Prostate gland (tissue), 2 donors: ENCODE results near the gene SLC24A3.

Source experiments
- POLR2A ChIP-seq: fragments of 450-650 bp; IDR thresholded peaks from one replicate; pipeline ENCODE4 v1.6.1; 2016; ENCODE audit warnings: antibody characterized with exemption, mild to moderate bottlenecking
- POLR2AphosphoS5 ChIP-seq: sonication (generic); formaldehyde crosslinking; IDR thresholded peaks from one replicate; pipeline ENCODE4 v1.6.1; 2017; ENCODE audit warnings: antibody characterized with exemption
- TF ChIP-seq, protein P1 (sequence below), 4 experiments: fragments of 200-600 bp in 2 of 4; fragments of 450-650 bp in 2 of 4; sonication (generic) in 2 of 4; IDR thresholded peaks; 1 replicate in 3 of 4; 2 replicates in 1 of 4; pipeline ENCODE4 v1.5.1; 2016 to 2019; ENCODE audit warnings: antibody characterized with exemption in 4 of 4, mild to moderate bottlenecking in 2 of 4, moderate library complexity in 2 of 4

DNA sequence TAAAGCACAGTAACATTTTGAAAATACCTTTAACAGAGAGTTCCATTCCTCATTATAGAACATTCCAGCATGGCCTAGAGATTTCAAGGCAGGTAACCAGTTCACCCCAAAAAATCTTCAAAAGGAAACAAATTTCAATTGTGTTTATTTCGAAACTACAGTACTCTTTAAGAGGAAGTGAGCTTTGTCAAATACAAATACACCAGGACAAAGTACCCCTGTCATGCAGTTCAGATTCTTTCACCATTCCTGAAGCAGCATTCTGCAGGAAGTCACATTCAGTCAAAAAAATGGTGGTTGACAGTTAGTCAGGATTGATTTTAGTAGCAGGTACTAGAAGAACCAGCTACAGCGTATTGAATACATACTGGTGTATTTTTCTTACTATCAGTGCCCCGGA lies 456.0 kb downstream of the SLC24A3 start:
- no peak for TF ChIP-seq POLR2AphosphoS5
- TF ChIP-seq, protein P1, sequence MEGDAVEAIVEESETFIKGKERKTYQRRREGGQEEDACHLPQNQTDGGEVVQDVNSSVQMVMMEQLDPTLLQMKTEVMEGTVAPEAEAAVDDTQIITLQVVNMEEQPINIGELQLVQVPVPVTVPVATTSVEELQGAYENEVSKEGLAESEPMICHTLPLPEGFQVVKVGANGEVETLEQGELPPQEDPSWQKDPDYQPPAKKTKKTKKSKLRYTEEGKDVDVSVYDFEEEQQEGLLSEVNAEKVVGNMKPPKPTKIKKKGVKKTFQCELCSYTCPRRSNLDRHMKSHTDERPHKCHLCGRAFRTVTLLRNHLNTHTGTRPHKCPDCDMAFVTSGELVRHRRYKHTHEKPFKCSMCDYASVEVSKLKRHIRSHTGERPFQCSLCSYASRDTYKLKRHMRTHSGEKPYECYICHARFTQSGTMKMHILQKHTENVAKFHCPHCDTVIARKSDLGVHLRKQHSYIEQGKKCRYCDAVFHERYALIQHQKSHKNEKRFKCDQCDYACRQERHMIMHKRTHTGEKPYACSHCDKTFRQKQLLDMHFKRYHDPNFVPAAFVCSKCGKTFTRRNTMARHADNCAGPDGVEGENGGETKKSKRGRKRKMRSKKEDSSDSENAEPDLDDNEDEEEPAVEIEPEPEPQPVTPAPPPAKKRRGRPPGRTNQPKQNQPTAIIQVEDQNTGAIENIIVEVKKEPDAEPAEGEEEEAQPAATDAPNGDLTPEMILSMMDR (IDR thresholded peaks at IDR 0.05), result no peak
- TF ChIP-seq POLR2A, result no peak
